HEK293T (cell line): ENCODE results near the gene ITPKB.
"Not testable (repeated sequence)": the region's sequence is repeated elsewhere in the genome, so short reads cannot be mapped to it uniquely, and the experiment has no call there.

Experiments
- CTCF ChIA-PET: fragments of 350-600 bp; formaldehyde crosslinking; extraction: SDS; loops from one replicate; lab custom pipeline; 2021; ENCODE audit warnings: antibody characterized with exemption, inconsistent platforms; lab: Yijun Ruan, JAX
- POLR2A ChIA-PET: fragments of 350-600 bp; formaldehyde crosslinking; extraction: SDS; loops from one replicate; lab custom pipeline; 2020; ENCODE audit warnings: antibody characterized with exemption, inconsistent platforms; lab: Yijun Ruan, JAX
- DNase-seq: peaks from one replicate; pipeline ENCODE4 v3.0.0; 2012; ENCODE audit warnings: mixed read lengths; ENCODE audit errors: extremely low spot score
- ARNT ChIP-seq: fragments of 450-650 bp; IDR thresholded peaks from 2 replicates; pipeline ENCODE4 v1.6.1; 2017; ENCODE audit warnings: mild to moderate bottlenecking
- BHLHE40 ChIP-seq: fragments of 450-650 bp; IDR thresholded peaks from 2 replicates; pipeline ENCODE4 v1.6.1; 2016; ENCODE audit warnings: mild to moderate bottlenecking, moderate library complexity, borderline replicate concordance
- CTBP1 ChIP-seq: fragments of 450-650 bp; IDR thresholded peaks from 2 replicates; pipeline ENCODE4 v1.6.1; 2016; ENCODE audit warnings: borderline replicate concordance
- ELF4 ChIP-seq: fragments of 450-650 bp; IDR thresholded peaks from 2 replicates; pipeline ENCODE4 v1.6.1; 2017; ENCODE audit warnings: antibody characterized with exemption
- FOXA1 ChIP-seq: fragments of 450-650 bp; IDR thresholded peaks from 2 replicates; pipeline ENCODE4 v1.6.1; 2016; ENCODE audit warnings: mild to moderate bottlenecking
- FOXK2 ChIP-seq: fragments of 450-650 bp; IDR thresholded peaks from 2 replicates; pipeline ENCODE4 v1.6.1; 2016; ENCODE audit warnings: mild to moderate bottlenecking
- FOXM1 ChIP-seq: fragments of 450-650 bp; IDR thresholded peaks from 2 replicates; pipeline ENCODE4 v1.6.1; 2017; ENCODE audit warnings: mild to moderate bottlenecking, borderline replicate concordance
- HDGF ChIP-seq: fragments of 450-650 bp; IDR thresholded peaks from 2 replicates; pipeline ENCODE4 v1.6.1; 2017; ENCODE audit warnings: antibody characterized with exemption, borderline replicate concordance
- L3MBTL2 ChIP-seq: fragments of 450-650 bp; conservative IDR thresholded peaks from 2 replicates; pipeline ENCODE4 v1.6.1; 2016; ENCODE audit warnings: mild to moderate bottlenecking
- LEF1 ChIP-seq: fragments of 450-650 bp; IDR thresholded peaks from 2 replicates; pipeline ENCODE4 v1.6.1; 2017; ENCODE audit warnings: mild to moderate bottlenecking, borderline replicate concordance
- NFRKB ChIP-seq: fragments of 450-650 bp; IDR thresholded peaks from 2 replicates; pipeline ENCODE4 v1.6.1; 2016; ENCODE audit warnings: mild to moderate bottlenecking, moderate library complexity
- SP1 ChIP-seq: fragments of 450-650 bp; IDR thresholded peaks from 2 replicates; pipeline ENCODE4 v1.6.1; 2017
- SUZ12 ChIP-seq: fragments of 450-650 bp; IDR thresholded peaks from 2 replicates; pipeline ENCODE4 v1.6.1; 2016; ENCODE audit warnings: mild to moderate bottlenecking
- TARDBP ChIP-seq: fragments of 450-650 bp; IDR thresholded peaks from 2 replicates; pipeline ENCODE4 v1.6.1; 2016
- ZNF384 ChIP-seq: fragments of 450-650 bp; IDR thresholded peaks from 2 replicates; pipeline ENCODE4 v1.6.1; 2016
- TF ChIP-seq, protein P1 (sequence below): fragments of 450-650 bp; IDR thresholded peaks from 2 replicates; pipeline ENCODE4 v1.6.1; 2016

ITPKB gene

DNA sequence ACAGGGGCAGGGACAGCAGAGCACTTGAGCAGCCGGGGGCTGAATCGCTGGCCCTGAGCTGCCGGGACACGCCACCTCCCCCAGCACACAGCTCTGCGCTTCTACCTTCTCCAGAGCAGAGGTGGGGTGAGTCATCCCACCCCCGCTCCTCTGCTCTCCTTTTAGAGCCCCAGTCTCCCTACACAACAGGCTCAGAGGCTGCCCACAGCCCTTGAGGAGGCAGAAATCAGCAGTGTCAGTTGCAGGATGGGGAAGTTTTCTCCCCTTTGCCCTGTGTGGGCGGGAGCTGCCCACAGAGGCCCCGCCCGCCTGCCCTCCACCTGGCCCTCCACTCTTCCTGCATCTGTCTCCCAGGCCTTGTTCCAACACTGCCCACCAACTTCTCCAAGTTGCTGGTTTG, 95.9 kb downstream of the ITPKB start:
- DNase-seq: no peak
- TF ChIP-seq NFRKB: no peak
- TF ChIP-seq ARNT: no peak
- TF ChIP-seq FOXM1: no peak
- no peak for TF ChIP-seq BHLHE40
- TF ChIP-seq ZNF384: no peak
- TF ChIP-seq FOXA1: no peak
- no peak for TF ChIP-seq SUZ12
- TF ChIP-seq FOXK2: no peak
- CTCF ChIA-PET: interaction anchor here (0.9 to 1.1 kb wide), 2 partner anchors 9 to 11 kb away, joined by 3 to 5 read pairs; no protein-coding TSS in a partner anchor
- POLR2A ChIA-PET: no interaction called here

DNA sequence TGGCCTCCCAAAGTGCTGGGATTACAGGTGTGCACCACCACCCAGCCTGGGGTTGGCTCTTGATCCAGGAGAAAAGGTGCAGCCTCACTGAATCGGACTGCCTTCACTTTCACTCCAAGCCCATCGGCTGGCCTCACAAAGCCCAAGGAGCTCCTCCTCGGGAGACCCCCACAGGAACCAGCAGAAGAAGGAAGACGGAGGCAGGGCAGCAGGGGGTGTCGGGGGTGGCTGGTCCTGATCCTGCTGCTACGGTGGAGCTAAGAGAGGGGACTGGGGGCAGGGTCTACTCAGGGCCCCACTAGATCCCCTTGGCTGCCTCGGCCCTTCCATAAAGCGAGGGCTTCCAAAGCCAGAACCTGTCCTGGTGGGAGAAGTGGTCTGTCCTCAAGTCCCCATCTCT, 96.7 kb downstream of the ITPKB start:
- TF ChIP-seq, protein P1, sequence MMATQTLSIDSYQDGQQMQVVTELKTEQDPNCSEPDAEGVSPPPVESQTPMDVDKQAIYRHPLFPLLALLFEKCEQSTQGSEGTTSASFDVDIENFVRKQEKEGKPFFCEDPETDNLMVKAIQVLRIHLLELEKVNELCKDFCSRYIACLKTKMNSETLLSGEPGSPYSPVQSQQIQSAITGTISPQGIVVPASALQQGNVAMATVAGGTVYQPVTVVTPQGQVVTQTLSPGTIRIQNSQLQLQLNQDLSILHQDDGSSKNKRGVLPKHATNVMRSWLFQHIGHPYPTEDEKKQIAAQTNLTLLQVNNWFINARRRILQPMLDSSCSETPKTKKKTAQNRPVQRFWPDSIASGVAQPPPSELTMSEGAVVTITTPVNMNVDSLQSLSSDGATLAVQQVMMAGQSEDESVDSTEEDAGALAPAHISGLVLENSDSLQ: no peak
- no peak for TF ChIP-seq FOXK2
- TF ChIP-seq NFRKB: no peak
- TF ChIP-seq SP1: no peak
- no peak for TF ChIP-seq CTBP1
- TF ChIP-seq LEF1: no peak
- TF ChIP-seq SUZ12: no peak
- no peak for TF ChIP-seq TARDBP
- TF ChIP-seq FOXM1: no peak
- no peak for TF ChIP-seq BHLHE40
- TF ChIP-seq FOXA1: no peak
- TF ChIP-seq ZNF384: no peak
- TF ChIP-seq ELF4: no peak
- no peak for TF ChIP-seq ARNT
- TF ChIP-seq L3MBTL2: no peak
- no peak for TF ChIP-seq HDGF
- ChIA-PET POLR2A (interaction anchor here (1.0 kb wide), 1 partner anchor 298 kb away, joined by 3 read pairs; the partner anchor contains the start of gene COQ8A), CTCF (interaction anchor here (1.2 to 2.2 kb wide), 2 partner anchors 16 to 186 kb away, joined by 3 to 11 read pairs; no protein-coding TSS in a partner anchor)
- DNase-seq: no peak

DNA sequence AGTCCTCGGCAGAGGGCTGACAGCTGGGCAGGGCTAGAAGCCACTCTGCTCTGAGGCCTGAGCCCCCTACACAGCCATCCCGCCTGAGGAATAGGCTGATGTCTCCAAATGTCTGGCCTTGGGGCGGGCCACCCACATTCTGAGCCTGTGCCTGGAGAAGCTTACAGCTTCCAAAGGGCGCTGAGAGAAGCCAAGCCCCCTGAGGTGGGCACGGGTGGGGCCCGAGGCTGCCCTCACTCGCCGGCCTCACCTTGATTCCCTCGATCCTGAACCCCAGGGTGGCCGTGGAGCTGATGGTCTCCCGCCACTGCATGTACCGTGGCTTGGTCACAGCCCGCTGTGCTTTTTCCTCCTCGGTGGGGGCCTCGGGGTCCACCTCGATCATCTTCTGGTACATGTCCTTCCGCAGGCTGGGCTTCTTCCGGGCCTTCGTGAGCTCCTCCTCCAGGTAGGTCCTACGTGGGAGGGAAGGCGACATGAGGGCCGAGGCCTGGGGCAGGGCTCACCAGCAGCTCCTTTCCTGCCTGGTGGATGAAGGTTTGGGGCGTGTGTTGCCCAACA, 97.3 kb downstream of the ITPKB start:
- ChIA-PET POLR2A (interaction anchor here (1.0 kb wide), 1 partner anchor 299 kb away, joined by 3 read pairs; the partner anchor contains the start of gene COQ8A), CTCF (interaction anchor here (1.2 to 2.2 kb wide), 2 partner anchors 15 to 186 kb away, joined by 3 to 11 read pairs; no protein-coding TSS in a partner anchor)
- no peak for TF ChIP-seq ARNT
- TF ChIP-seq LEF1: no peak
- TF ChIP-seq FOXK2: no peak
- no peak for TF ChIP-seq TARDBP
- TF ChIP-seq ELF4: no peak
- no peak for TF ChIP-seq NFRKB
- no peak for TF ChIP-seq BHLHE40
- TF ChIP-seq SUZ12: no peak
- no peak for TF ChIP-seq CTBP1
- no peak for TF ChIP-seq SP1
- no peak for TF ChIP-seq FOXM1
- TF ChIP-seq FOXA1: no peak
- no peak for TF ChIP-seq ZNF384
- TF ChIP-seq HDGF: no peak
- TF ChIP-seq, protein P1: no peak
- no peak for TF ChIP-seq L3MBTL2
- DNase-seq: no peak

DNA sequence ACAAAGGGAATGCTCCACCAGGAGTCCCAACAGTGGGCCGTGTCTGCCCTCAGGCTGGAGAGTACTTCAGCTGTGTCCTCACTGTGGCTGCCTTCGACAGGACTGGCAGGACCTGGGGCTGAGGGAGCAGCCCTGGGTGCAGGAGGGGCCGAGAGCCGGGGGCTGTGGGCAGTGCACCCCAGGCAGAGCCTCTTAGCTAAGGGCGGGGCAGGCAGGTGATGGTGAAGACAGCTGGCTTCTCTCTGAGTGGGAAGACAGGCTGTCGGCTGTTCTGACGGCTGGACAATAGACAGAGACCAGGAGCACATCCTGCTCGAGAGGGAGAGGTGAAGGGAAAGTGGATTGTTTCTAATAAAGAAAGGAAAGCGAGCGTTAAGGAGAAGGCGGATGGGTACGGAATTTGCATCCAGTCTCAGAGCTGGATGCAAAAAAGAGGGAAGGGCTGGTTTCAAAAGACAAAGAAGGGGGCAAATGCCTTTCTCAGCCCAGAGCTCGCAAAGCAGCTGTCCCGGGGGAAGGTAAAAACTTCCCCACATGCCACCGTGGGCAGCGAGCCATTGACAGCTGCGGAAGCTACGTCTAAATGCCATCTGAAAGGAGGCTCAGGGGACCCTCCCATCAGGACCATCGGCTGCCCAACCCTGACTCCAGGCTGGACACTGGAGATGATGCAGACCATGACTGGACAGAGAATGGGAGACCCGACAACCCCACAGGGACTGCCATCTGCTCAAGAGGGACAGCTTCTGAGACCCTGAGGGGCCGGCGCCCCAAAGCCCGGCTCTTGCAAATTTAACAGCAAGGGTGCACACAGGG, 98.6 kb downstream of the ITPKB start:
- no peak for TF ChIP-seq SUZ12
- TF ChIP-seq LEF1: no peak
- no peak for TF ChIP-seq HDGF
- TF ChIP-seq CTBP1: no peak
- TF ChIP-seq FOXK2: no peak
- no peak for TF ChIP-seq ARNT
- no peak for TF ChIP-seq BHLHE40
- no peak for TF ChIP-seq L3MBTL2
- TF ChIP-seq TARDBP: no peak
- TF ChIP-seq ZNF384: no peak
- TF ChIP-seq SP1: no peak
- TF ChIP-seq ELF4: no peak
- no peak for TF ChIP-seq NFRKB
- TF ChIP-seq FOXM1: no peak
- no peak for TF ChIP-seq FOXA1
- TF ChIP-seq, protein P1: no peak
- no peak for DNase-seq
- ChIA-PET CTCF (interaction anchor here (2.2 kb wide), 1 partner anchor 14 kb away, joined by 11 read pairs; no protein-coding TSS in a partner anchor), POLR2A (interaction anchor here (1.3 kb wide), 1 partner anchor 174 kb away, joined by 3 read pairs; no protein-coding TSS in a partner anchor)

DNA sequence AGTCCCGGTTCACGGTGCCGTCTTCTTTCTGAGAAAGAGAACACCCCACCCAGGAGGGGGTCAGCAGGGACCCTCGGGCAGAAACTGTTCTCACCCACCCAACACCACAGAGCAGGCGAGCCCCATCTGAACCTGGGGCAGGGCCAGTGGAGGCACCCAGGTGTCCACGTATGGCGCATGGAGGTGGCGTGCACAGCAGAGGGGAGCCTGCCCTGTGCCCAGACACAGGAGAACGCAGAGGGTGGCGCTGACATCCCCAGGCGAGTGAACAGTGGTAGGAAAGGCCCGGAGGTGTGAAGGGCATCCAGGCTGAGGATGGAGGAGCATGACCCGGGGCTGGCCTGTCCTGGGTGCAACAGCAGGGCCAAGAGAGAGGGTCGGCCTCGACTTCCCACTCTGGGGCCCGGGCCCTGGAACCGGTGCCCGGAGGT, 99.4 kb downstream of the ITPKB start:
- no peak for DNase-seq
- TF ChIP-seq LEF1 (no peak), HDGF (no peak), FOXA1 (no peak), FOXM1 (no peak), SUZ12 (no peak), ARNT (no peak), BHLHE40 (no peak), NFRKB (no peak), CTBP1 (no peak), SP1 (no peak), ELF4 (no peak), L3MBTL2 (no peak)
- TF ChIP-seq, protein P1: no peak
- ChIA-PET POLR2A (interaction anchor here (1.3 kb wide), 1 partner anchor 175 kb away, joined by 3 read pairs; no protein-coding TSS in a partner anchor), CTCF (no interaction called here)

DNA sequence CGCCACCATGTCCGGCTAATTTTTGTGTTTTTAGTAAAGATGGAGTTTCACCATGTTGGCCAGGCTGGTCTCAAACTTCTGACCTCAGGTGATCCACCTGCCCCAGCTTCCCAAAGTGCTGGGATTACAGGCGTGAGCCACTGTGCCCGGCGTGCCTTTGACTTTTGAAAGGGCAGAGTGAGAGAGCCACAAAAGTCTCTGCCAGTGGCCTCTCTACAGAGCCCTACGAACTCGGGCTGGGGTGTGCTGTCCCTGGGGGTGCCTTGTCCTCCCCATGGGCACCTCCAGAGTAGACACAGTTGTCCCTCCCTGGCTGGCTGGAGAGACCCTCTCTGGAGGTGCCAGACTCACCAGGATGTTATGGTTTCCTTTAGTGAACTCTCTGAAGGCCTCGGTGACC, 99.9 kb downstream of the ITPKB start:
- DNase-seq, POLR2A ChIA-PET: not testable (repeated sequence)
- CTCF ChIA-PET: interaction anchor here (0.7 kb wide), 2 partner anchors 189 to 669 kb away, joined by 3 to 4 read pairs; no protein-coding TSS in a partner anchor
